ENCODE measurements around the gene EDDM3A.
"Not testable (repeated sequence)": the region's sequence is repeated elsewhere in the genome, so short reads cannot be mapped to it uniquely, and the experiment has no call there.

Gene EDDM3A

GRCh38 chr14:20745571-20746358 lies at the start of gene EDDM3A:
Gene EDDM3A, plus strand, starts transcription at chr14:20745887. Its CDS starts 1,694 bp downstream, at chr14:20747581.
- no peak for DNase-seq

DNA sequence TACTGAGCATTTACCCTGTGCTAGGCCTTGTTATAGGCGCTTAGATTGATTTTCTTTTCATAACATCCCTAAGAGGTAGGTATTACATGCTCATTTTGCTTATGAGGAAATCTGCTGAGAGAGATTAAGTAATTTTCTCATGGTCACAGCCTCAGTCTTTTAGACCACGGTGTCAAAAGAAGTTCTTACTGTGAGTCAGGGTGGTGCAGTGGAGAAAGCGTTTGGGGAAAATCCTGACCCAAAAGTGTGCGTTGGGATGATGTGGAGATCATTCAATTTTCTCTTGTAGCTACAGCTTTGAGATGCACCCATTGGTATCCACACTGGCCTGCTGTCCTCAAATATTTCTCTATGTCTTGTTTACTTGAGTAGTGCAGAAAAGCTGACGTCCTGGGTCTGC lies 48.9 kb upstream of the EDDM3A start:
- no peak for DNase-seq

GRCh38 chr14:20697273-20698017 lies 48.2 kb upstream of the EDDM3A start:
- peak; percentile 64 for DNase-seq

GRCh38 chr14:20698018-20698329 lies 47.7 kb upstream of the EDDM3A start:
- DNase-seq: no peak

DNA sequence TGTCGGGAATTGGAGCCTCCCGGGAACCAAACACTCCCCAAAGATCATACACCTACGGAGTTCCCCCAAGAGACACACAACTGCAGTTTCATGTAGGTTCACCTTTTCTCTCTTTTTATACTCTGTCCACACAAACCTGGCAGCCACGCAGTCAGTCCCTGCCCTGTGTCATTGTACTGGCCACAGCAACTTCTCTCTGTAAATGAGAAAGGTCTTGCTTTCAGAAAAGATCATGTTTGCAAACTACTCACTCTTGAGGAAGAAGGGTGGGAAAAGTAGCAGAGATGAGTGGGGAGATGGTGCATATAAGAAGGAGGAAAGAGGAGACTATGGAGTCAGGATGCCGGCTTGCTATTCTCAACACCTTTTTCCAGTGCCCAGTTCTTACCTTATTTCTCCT lies 46.8 kb upstream of the EDDM3A start:
- no peak for DNase-seq

DNA sequence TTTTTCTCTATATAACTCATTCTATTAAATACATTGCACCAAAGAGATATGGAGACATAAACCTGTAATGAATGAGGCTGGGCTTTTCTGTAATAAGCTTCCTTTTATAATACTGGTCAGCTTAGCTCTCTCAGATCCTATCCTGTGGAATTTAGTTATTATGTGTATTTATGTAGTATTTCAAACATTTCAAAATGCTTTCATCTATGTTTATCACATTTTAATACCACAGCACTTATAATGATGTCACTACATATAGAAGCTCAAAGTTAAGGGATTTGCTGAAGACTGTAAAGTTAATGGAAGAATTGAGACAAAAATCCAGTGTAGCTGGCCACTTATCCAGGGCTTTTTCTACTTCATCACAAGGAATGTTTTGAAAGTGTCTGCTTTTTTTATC lies 45.8 kb upstream of the EDDM3A start:
- DNase-seq: no peak

- not testable (repeated sequence) for DNase-seq
Measured at GRCh38 chr14:20700965-20701364, 44.7 kb upstream of the EDDM3A start.

- DNase-seq: no peak
Measured at GRCh38 chr14:20706657-20707355, 38.9 kb upstream of the EDDM3A start.

DNA sequence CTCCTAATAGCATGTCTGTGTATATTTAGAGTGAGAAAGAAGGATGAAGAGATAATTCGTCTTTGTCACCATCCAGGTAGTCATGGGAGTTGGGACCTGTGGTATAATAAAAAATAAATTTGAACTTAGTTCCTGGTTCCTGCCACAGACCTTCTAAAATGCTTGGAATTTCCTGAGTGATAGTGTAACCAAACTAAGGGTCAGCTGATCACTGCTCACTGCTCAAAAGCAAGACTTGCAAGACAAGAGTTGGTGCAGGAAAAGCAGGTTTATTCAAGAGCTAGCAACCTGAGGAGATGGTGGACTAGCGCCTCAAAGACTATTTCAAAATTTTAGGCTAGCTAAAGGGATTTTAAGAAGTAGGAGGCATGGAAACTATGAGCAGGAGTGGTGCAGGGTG lies 38.1 kb upstream of the EDDM3A start:
- DNase-seq: no peak

GRCh38 chr14:20711261-20711660 lies 34.4 kb upstream of the EDDM3A start:
- DNase-seq: no peak

- DNase-seq: no peak
Measured at GRCh38 chr14:20711685-20712084, 34.0 kb upstream of the EDDM3A start.

DNA sequence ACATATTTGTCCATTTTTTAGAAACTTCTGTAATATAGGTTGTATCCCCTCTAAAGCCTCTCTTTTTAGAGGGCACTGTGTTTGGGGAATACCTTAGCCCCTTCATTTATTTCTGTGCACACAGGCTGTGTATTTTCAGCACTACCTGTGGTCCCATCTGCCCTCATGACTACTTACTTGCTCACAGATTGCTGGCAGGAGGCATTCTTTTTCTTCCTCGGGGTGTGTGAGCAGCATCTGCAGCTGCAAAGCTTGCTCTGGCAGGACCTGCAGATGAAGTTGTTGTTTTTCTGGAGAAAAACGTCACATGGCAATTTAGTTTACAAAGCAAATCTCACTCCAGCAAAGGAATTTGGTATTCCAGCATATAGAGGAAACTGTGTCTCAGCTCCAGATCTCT lies 32.8 kb upstream of the EDDM3A start:
- DNase-seq: no peak

GRCh38 chr14:20714593-20715250 lies 31.0 kb upstream of the EDDM3A start:
- DNase-seq: peak; percentile 19

DNA sequence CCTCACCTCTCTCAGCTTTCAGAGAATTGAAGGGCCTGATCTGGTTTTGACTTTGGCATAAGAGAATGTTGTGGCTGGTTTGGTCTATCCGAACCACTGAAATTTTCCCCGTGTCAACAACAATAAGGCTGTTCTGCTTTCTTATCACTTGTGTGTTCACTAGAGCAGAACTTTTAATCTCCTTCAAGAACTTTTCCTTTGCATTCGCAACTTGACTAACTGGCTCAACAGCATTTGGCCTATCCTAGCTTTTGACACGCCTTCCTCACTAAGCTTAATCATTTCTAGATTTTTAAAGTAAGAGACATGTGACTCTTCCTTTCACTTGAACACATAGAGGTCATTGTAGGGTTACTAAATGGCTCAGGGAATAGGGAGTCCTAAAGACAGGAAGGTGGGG lies 25.9 kb upstream of the EDDM3A start:
- DNase-seq: no peak

- no peak for DNase-seq
Measured at GRCh38 chr14:20720741-20721140, 24.9 kb upstream of the EDDM3A start.

DNA sequence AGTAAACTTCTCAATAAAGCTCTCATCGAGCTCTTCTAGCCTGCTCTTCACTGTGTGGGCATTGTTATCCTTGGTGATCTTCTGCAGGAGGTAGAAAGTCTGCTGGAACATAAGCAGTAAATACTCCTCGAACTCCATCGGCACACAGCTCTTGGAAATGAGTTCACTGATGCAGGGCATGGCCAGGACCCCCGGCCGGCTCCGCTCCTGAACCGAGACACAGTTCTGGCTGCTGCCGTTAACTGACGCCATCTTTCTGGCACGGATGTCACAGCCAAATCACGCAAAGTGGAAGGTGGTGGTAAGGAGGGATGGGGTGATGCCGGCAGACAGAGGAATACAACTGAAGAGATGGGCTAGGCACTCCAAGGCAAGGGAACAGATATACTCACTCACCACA lies 23.7 kb upstream of the EDDM3A start:
- no peak for DNase-seq

GRCh38 chr14:20723488-20723887 lies 22.2 kb upstream of the EDDM3A start:
- no peak for DNase-seq

DNA sequence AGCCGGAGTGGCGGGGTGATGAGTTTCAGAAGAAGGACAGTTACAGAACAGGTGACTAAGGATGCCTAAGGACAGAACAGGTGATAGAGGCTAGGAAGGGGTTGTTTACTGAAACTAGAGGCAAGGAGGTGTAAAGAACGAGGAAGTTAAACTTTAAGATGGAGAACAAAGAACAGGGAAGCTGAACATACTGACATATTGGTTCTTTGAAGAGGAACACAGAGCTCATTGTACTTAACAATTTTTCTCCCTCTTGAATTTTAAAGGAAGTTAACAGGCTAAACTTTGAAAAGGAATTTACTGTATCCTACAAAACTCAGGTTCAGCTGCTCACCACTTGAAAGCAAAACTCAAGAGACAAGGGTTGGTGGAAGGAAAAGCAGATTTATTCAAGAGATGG lies 19.6 kb upstream of the EDDM3A start:
- DNase-seq: not testable (repeated sequence)

DNA sequence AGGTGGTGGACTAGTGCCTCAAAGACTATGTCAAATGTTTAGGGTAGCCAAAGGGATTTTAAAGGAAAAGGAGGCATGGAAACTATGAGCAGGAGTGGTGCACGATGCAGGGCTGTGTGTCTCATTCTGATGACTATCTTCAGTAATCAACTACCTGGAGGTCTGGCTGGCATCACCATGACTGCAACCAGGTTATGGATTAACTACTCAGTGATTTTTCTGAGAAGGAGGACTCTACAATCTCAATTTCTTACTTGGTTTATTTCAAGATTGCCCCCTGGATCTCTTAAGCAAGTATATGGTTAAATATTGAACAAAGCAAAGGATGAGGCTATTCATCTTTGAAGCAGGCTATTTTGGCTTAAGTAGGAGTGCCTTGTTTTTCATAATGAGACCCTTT lies 19.2 kb upstream of the EDDM3A start:
- no peak for DNase-seq

DNA sequence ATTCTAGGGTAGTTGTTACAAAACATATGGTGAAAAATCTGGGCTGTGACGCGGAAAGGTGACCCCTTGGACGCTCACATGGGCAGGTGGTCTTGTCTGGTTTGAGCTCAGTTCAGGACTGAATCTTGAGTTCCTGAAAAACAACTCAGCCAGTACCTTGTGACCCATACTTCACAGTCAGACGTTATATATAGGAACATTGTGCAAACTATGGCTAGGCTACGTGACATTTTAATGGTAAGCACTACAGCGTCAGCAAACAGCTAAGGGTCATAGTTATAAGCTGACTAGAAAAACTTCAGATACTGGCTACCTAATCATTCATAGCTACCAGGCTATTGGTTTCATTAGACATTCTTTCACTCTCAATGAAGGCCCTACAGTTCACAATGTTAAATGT lies 14.8 kb upstream of the EDDM3A start:
- no peak for DNase-seq

GRCh38 chr14:20732477-20732876 lies 13.2 kb upstream of the EDDM3A start:
- no peak for DNase-seq

DNA sequence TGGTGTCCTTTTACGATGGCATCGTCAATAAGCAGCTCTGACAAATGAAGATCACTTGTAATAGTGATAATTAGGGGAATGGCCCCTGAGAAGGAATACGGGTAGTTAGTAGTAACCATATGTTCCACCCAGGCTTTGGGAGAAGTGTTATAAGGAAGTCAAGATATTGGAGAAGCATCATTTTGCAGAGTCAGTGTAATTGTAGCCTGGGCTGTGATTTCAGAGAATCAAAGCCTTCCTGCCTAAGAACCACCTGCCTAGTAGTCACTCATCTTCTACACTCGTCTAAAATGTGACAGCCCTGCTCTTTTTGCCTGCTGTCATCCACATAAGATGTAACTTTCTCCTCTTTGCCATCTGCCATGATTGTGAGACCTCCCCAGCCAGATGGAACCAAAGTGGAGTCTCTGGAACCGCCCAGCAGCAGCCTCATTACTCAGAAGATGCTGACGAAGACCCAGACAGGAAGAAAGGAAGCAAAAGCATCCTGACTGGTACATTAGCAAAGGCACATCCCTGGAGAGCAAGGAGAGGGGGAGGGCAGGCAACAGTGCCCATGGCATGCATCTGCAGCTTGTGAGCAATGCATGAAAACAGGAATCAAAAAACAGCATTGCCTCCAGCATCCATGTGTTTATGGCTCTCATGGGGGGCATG lies 12.6 kb upstream of the EDDM3A start:
- no peak for DNase-seq

Data from fibroblast of skin of right biceps (primary cell).